ENCODE measurements around the gene BTG4. TPM values are rescaled to one million over a fixed set of nuclear protein-coding genes. Genes with fewer than 3 reads are reported as not detected.
A peak's percentile ranks its signal among the peaks of the same experiment; 100 is the strongest.

BTG4 gene
- total RNA-seq, 1 donor from 2014 or later = 0.50 TPM

GRCh38 chr11:111447112-111447471 is 65.1 kb downstream of the BTG4 start:
- no peaks in the 10 kb centered on the region for H3K9me3 Mint-ChIP-seq (ENCODE audit: unreplicated experiment)
- no peak overlapping the region for H3K9ac ChIP-seq (ENCODE audit: low read length)
- FAIRE-seq (no peak), DNase-seq (ENCODE audit: low read depth) (no peak)
- peaks cover 4% of the 10 kb centered on the region for H3K4me1 ChIP-seq (ENCODE audit: insufficient read depth, low read length)
- no peaks in the 10 kb centered on the region for H3K9me3 ChIP-seq (ENCODE audit: insufficient read depth, low read depth, low read length)
- H4K20me1 ChIP-seq (ENCODE audit: insufficient read depth, low read length) = no peaks in the 10 kb centered on the region
- H3K27ac ChIP-seq (ENCODE audit: low read depth, low read length) = no peak overlapping the region
- no peaks in the 10 kb centered on the region for H3K36me3 ChIP-seq (ENCODE audit: insufficient read depth, low read length)
- no peak overlapping the region for H3K4me3 Mint-ChIP-seq (ENCODE audit: unreplicated experiment)
- TF ChIP-seq CTCF (IDR thresholded peaks at IDR 0.05; ENCODE audit: insufficient read depth, low read depth, low read length) = no peak
- no peak for TF ChIP-seq EZH2 (IDR thresholded peaks at IDR 0.05; ENCODE audit: insufficient read depth, low read length)
- peaks cover 2% of the 10 kb centered on the region for H3K27me3 ChIP-seq (ENCODE audit: insufficient read depth, low read length)
- no peaks in the 10 kb centered on the region for H3K79me2 ChIP-seq (ENCODE audit: insufficient read depth, low read length)
- H3K27me3 Mint-ChIP-seq (ENCODE audit: low read depth, unreplicated experiment) = peaks cover 8% of the 10 kb centered on the region
- H3K4me2 ChIP-seq (ENCODE audit: low read length) = no peak overlapping the region
- H3K4me1 Mint-ChIP-seq (ENCODE audit: low read depth, unreplicated experiment) = peaks cover 9% of the 10 kb centered on the region
- no peaks in the 10 kb centered on the region for H3K36me3 Mint-ChIP-seq (ENCODE audit: low read depth, unreplicated experiment)
- no peak overlapping the region for H2AFZ ChIP-seq (ENCODE audit: low read depth, low read length)
- no peak overlapping the region for H3K4me3 ChIP-seq (ENCODE audit: insufficient read depth, low read depth, low read length)
- no peak overlapping the region for H3K27ac Mint-ChIP-seq (ENCODE audit: unreplicated experiment)

DNA sequence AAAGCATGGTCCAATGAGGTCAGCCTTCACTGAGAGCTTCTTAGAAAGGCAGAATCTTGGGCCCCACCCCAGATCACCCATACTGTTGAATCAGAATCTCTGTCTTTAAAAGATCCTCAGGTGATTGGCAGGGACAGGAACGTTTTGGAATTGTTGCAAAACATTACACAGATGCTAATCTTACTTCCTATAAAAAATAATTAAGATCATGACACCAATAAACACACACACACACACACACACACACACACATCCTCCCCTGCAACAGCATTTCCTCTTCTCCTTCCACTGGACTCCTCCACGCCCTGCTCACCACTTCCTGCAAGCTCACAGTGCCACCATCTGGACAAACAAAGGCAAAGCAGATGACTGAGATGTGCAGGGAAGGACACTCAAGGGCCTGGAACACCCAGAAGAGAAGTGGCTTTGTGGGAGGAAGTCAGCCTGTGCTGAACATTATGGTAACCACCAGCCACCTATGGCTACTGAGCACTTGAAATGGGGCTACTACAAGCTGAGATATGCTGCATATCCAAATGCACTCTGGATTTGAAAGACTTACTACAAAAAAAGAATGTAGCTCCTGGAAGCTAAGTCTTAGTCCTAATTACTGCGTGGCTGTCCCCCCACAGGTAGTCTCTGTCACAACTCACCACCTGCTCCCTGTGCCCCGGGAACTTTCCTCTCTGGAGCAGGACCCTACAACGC is 65.6 kb downstream of the BTG4 start:
- no peak overlapping the region for H3K27ac Mint-ChIP-seq (ENCODE audit: unreplicated experiment)
- no peak overlapping the region for H3K4me2 ChIP-seq (ENCODE audit: low read length)
- no peaks in the 10 kb centered on the region for H4K20me1 ChIP-seq (ENCODE audit: insufficient read depth, low read length)
- no peak overlapping the region for H3K9ac ChIP-seq (ENCODE audit: low read length)
- peak; percentile 85 for DNase-seq (ENCODE audit: low read depth)
- FAIRE-seq = peak; percentile 60
- TF ChIP-seq CTCF (IDR thresholded peaks at IDR 0.05; ENCODE audit: insufficient read depth, low read depth, low read length) (peak; percentile 90), EZH2 (IDR thresholded peaks at IDR 0.05; ENCODE audit: insufficient read depth, low read length) (no peak)
- no peak overlapping the region for H3K4me3 ChIP-seq (ENCODE audit: insufficient read depth, low read depth, low read length)
- H3K36me3 Mint-ChIP-seq (ENCODE audit: low read depth, unreplicated experiment) = no peaks in the 10 kb centered on the region
- H2AFZ ChIP-seq (ENCODE audit: low read depth, low read length) = no peak overlapping the region
- peaks cover 6% of the 10 kb centered on the region for H3K27me3 Mint-ChIP-seq (ENCODE audit: low read depth, unreplicated experiment)
- H3K4me1 Mint-ChIP-seq (ENCODE audit: low read depth, unreplicated experiment) = peaks cover 7% of the 10 kb centered on the region
- no peaks in the 10 kb centered on the region for H3K9me3 ChIP-seq (ENCODE audit: insufficient read depth, low read depth, low read length)
- H3K9me3 Mint-ChIP-seq (ENCODE audit: unreplicated experiment) = no peaks in the 10 kb centered on the region
- no peak overlapping the region for H3K4me3 Mint-ChIP-seq (ENCODE audit: unreplicated experiment)
- H3K27me3 ChIP-seq (ENCODE audit: insufficient read depth, low read length) = peaks cover 2% of the 10 kb centered on the region
- H3K79me2 ChIP-seq (ENCODE audit: insufficient read depth, low read length) = no peaks in the 10 kb centered on the region
- no peak overlapping the region for H3K27ac ChIP-seq (ENCODE audit: low read depth, low read length)
- H3K4me1 ChIP-seq (ENCODE audit: insufficient read depth, low read length) = no peaks in the 10 kb centered on the region
- no peaks in the 10 kb centered on the region for H3K36me3 ChIP-seq (ENCODE audit: insufficient read depth, low read length)

- H3K27ac Mint-ChIP-seq (ENCODE audit: unreplicated experiment) = no peak overlapping the region
- H3K9me3 Mint-ChIP-seq (ENCODE audit: unreplicated experiment) = no peaks in the 10 kb centered on the region
- no peak for TF ChIP-seq EZH2 (IDR thresholded peaks at IDR 0.05; ENCODE audit: insufficient read depth, low read length)
- TF ChIP-seq CTCF (IDR thresholded peaks at IDR 0.05; ENCODE audit: insufficient read depth, low read depth, low read length) = no peak
- Histone ChIP-seq H3K9ac (ENCODE audit: low read length) (no peak overlapping the region), H3K4me1 (ENCODE audit: insufficient read depth, low read length) (no peaks in the 10 kb centered on the region), H3K4me2 (ENCODE audit: low read length) (no peak overlapping the region), H3K27me3 (ENCODE audit: insufficient read depth, low read length) (peaks cover 2% of the 10 kb centered on the region), H3K27ac (ENCODE audit: low read depth, low read length) (no peak overlapping the region), H3K9me3 (ENCODE audit: insufficient read depth, low read depth, low read length) (no peaks in the 10 kb centered on the region), H2AFZ (ENCODE audit: low read depth, low read length) (no peak overlapping the region), H3K4me3 (ENCODE audit: insufficient read depth, low read depth, low read length) (no peak overlapping the region), H4K20me1 (ENCODE audit: insufficient read depth, low read length) (no peaks in the 10 kb centered on the region), H3K36me3 (ENCODE audit: insufficient read depth, low read length) (no peaks in the 10 kb centered on the region), H3K79me2 (ENCODE audit: insufficient read depth, low read length) (no peaks in the 10 kb centered on the region)
- FAIRE-seq (no peak), DNase-seq (ENCODE audit: low read depth) (no peak)
- H3K36me3 Mint-ChIP-seq (ENCODE audit: low read depth, unreplicated experiment) = no peaks in the 10 kb centered on the region
- no peak overlapping the region for H3K4me3 Mint-ChIP-seq (ENCODE audit: unreplicated experiment)
- H3K27me3 Mint-ChIP-seq (ENCODE audit: low read depth, unreplicated experiment) = peaks cover 6% of the 10 kb centered on the region
- H3K4me1 Mint-ChIP-seq (ENCODE audit: low read depth, unreplicated experiment) = peaks cover 12% of the 10 kb centered on the region
Measured at GRCh38 chr11:111445586-111445985, 66.6 kb downstream of the BTG4 start.
